ENCODE results near the gene PQBP1.

GRCh38 chrX:48909703-48910294 is 12.1 kb downstream of the PQBP1 start:
- TF ChIP-seq, protein P1, sequence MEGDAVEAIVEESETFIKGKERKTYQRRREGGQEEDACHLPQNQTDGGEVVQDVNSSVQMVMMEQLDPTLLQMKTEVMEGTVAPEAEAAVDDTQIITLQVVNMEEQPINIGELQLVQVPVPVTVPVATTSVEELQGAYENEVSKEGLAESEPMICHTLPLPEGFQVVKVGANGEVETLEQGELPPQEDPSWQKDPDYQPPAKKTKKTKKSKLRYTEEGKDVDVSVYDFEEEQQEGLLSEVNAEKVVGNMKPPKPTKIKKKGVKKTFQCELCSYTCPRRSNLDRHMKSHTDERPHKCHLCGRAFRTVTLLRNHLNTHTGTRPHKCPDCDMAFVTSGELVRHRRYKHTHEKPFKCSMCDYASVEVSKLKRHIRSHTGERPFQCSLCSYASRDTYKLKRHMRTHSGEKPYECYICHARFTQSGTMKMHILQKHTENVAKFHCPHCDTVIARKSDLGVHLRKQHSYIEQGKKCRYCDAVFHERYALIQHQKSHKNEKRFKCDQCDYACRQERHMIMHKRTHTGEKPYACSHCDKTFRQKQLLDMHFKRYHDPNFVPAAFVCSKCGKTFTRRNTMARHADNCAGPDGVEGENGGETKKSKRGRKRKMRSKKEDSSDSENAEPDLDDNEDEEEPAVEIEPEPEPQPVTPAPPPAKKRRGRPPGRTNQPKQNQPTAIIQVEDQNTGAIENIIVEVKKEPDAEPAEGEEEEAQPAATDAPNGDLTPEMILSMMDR (conservative IDR thresholded peaks at IDR 0.05 in 1 of 2, IDR thresholded peaks at IDR 0.05 in 1 of 2; ENCODE audit: low read depth in 1 of 2, low read length in 2 of 2), result no peak
- no peak for TF ChIP-seq EZH2 (IDR thresholded peaks at IDR 0.05; ENCODE audit: low read length, missing control alignments)
